PC-3 (cell line): ENCODE measurements around the gene NPY5R. TPM values are rescaled to one million over a fixed set of nuclear protein-coding genes. Genes with fewer than 3 reads are reported as not detected.
A peak's percentile ranks its signal among the peaks of the same experiment; 100 is the strongest.

Experiments used
- ATAC-seq: fragments of 200-7000 bp; cut with Tn5 transposase; 2 replicates; pipeline ENCODE4 v1.9.1; 2020; ENCODE audit warnings: mild to moderate bottlenecking, moderate library complexity
- Bru-seq: library from RNA; stranded (reverse); fragments of 400-500 nt; gene quantifications from one replicate; lab custom pipeline; 2021; lab: Mats Ljungman, UMichigan
- BruChase-seq, 2 experiments: library from RNA; stranded (reverse); fragments of 400-500 nt; gene quantifications; one replicate each; lab custom pipeline; 2021; lab: Mats Ljungman, UMichigan
- BruUV-seq: library from RNA; stranded (reverse); fragments of 400-500 nt; replicated peaks from 2 replicates; lab custom pipeline; 2021; lab: Mats Ljungman, UMichigan
- CTCF ChIA-PET: fragments of 300-600 bp; sonication (Branson Sonifier 250); formaldehyde crosslinking; loops from one replicate; lab custom pipeline; 2022; ENCODE audit warnings: antibody characterized with exemption; lab: Charles Lee
- POLR2A ChIA-PET: fragments of 300-600 bp; sonication (Branson Sonifier 250); formaldehyde crosslinking; loops from one replicate; lab custom pipeline; 2022; ENCODE audit warnings: antibody characterized with exemption; ENCODE audit not compliant: unreplicated experiment; lab: Charles Lee
- DNase-seq: peaks from one replicate; pipeline ENCODE4 v3.0.0-alpha.2; 2015
- H2AFZ ChIP-seq: fragments of 300-600 bp; sonication (generic); 2 replicates; pipeline ENCODE4 v1.6.0; 2016; ENCODE audit warnings: antibody characterized with exemption, low read length
- H3F3A ChIP-seq: fragments of 300-600 bp; sonication (generic); one replicate; pipeline ENCODE4 v1.6.0; 2017; ENCODE audit warnings: antibody characterized with exemption, low read length, control low read depth, mild to moderate bottlenecking; ENCODE audit not compliant: unreplicated experiment
- H3K27ac ChIP-seq: fragments of 300-600 bp; sonication (generic); 2 replicates; pipeline ENCODE4 v1.5.1; 2016; ENCODE audit warnings: mild to moderate bottlenecking, low read length
- H3K27me3 ChIP-seq: fragments of 300-600 bp; sonication (generic); 2 replicates; pipeline ENCODE4 v1.6.1; 2016; ENCODE audit warnings: low read length, mixed read lengths
- H3K36me3 ChIP-seq: fragments of 300-600 bp; sonication (generic); 2 replicates; pipeline ENCODE4 v1.6.1; 2016; ENCODE audit warnings: low read depth, mixed run types, low read length, mixed read lengths
- H3K4me1 ChIP-seq: fragments of 300-600 bp; sonication (generic); 2 replicates; pipeline ENCODE4 v1.5.1; 2016; ENCODE audit warnings: low read length; ENCODE audit not compliant: insufficient read depth
- H3K4me2 ChIP-seq: fragments of 300-600 bp; sonication (generic); 2 replicates; pipeline ENCODE4 v1.6.0; 2016; ENCODE audit warnings: low read length
- H3K4me3 ChIP-seq: fragments of 300-600 bp; sonication (generic); 2 replicates; pipeline ENCODE4 v1.5.1; 2016; ENCODE audit warnings: mild to moderate bottlenecking, low read length, mixed read lengths
- H3K79me2 ChIP-seq: fragments of 300-600 bp; sonication (generic); 2 replicates; pipeline ENCODE4 v1.6.1; 2017; ENCODE audit warnings: low read length, mixed read lengths
- H3K9ac ChIP-seq: fragments of 300-600 bp; sonication (generic); 2 replicates; pipeline ENCODE4 v1.6.0; 2016; ENCODE audit warnings: mild to moderate bottlenecking, low read length
- H3K9me2 ChIP-seq: fragments of 300-600 bp; sonication (generic); replicated peaks from 2 replicates; pipeline ENCODE4 v1.6.1; 2016; ENCODE audit warnings: mixed run types, low read length, mixed read lengths
- H3K9me3 ChIP-seq: fragments of 300-600 bp; sonication (generic); 2 replicates; pipeline ENCODE4 v1.6.1; 2016; ENCODE audit warnings: low read length, mixed read lengths
- H4K20me1 ChIP-seq: fragments of 300-600 bp; sonication (generic); 2 replicates; pipeline ENCODE4 v1.6.1; 2016; ENCODE audit warnings: low read length, mixed read lengths
- CTCF ChIP-seq: fragments of 300-600 bp; sonication (generic); conservative IDR thresholded peaks from 2 replicates; pipeline ENCODE4 v1.5.1; 2017; ENCODE audit warnings: antibody characterized with exemption, low read depth, mild to moderate bottlenecking, low read length
- EZH2 ChIP-seq: fragments of 300-600 bp; sonication (generic); IDR thresholded peaks from one replicate; pipeline ENCODE4 v1.6.1; 2017; ENCODE audit warnings: antibody characterized with exemption, mild to moderate bottlenecking, low read length; ENCODE audit not compliant: unreplicated experiment
- EZH2phosphoT487 ChIP-seq: fragments of 300-600 bp; sonication (generic); IDR thresholded peaks from 2 replicates; pipeline ENCODE4 v1.6.1; 2018; ENCODE audit warnings: mild to moderate bottlenecking, antibody characterized with exemption, low read length, borderline replicate concordance
- intact Hi-C: fragments of 100-400 bp; cut with micrococcal nuclease; formaldehyde crosslinking; loops from 2 replicates; pipeline ENCODE4 v1.9.0; 2023
- long read RNA-seq: library from polyadenylated mRNA; unstranded; transcript quantifications from one replicate; pipeline ENCODE4 v2.0.0, GENCODE V29; 2021; ENCODE audit not compliant: unreplicated experiment
- total RNA-seq: library from RNA; depleted of rRNA; stranded (reverse); fragments of >200 nt; gene quantifications from 2 replicates; pipeline ENCODE4 v1.2.3, GENCODE V29; 2014; rRNA removed

Gene NPY5R
- total RNA-seq (not detected in 2 replicates), Bru-seq, nascent RNA (percentile 12 among the genes with signal in this experiment), BruChase-seq, experiment 1, labeled RNA remaining after a 6-hour chase (not detected), BruChase-seq, experiment 2, labeled RNA remaining after a 2-hour chase (not detected)
- long read RNA-seq, result 0 reads

DNA sequence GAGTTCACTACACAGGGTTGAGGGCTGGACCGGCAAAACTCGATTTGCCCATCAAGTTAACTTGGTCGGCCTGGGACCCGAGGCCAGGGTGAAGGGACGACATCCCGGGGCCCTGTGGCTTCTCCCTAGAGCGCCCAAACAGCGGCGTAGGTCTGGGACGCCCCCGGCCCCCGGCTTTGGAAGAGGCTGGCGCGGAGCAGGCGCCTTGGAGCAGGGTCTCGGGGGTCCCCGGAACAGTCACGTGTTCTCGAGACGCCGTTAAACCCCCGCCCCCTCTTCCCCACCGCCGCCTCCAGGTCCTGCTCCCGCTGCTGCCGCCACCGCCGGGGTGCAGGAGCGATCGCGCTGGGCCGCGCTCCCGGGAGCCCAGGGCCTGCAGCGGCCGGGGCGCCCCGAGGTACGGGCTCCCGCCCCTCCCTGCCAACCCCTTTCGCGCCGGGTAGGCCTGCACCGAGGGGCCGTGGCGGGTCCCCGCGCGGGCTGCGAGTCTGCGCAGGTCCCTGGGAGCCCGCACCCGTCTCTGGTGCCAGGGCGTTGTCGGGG, at the start of gene NPY5R:
TSS of gene NPY5R (plus strand) at position 289 of the 543 bp plus-strand sequence. CDS start 6,382 bp downstream, outside the sequence.
- intact Hi-C loops, result no loop called here
- H3K4me2 ChIP-seq, result no peak within 1 kb of the TSS
- no peaks in the 10 kb centered on the region for H3K27me3 ChIP-seq
- BruUV-seq, result no TSS peak
- no peak for TF ChIP-seq EZH2
- no peak for TF ChIP-seq CTCF
- TF ChIP-seq EZH2phosphoT487, result no peak
- H2AFZ ChIP-seq, result no peak within 1 kb of the TSS
- H3K79me2 ChIP-seq, result no peaks in the 10 kb centered on the region
- ChIA-PET POLR2A (no interaction called here), CTCF (no interaction called here)
- no peaks in the 10 kb centered on the region for H3K9me2 ChIP-seq
- no peaks in the 10 kb centered on the region for H3K9me3 ChIP-seq
- ATAC-seq (no peak), DNase-seq (no peak)
- no peaks in the 10 kb centered on the region for H4K20me1 ChIP-seq
- H3K4me1 ChIP-seq, result no peaks in the 10 kb centered on the region
- no peaks in the 10 kb centered on the region for H3K36me3 ChIP-seq
- H3F3A ChIP-seq, result no peaks in the 10 kb centered on the region
- H3K9ac ChIP-seq, result no peak within 1 kb of the TSS
- H3K27ac ChIP-seq, result no peak within 1 kb of the TSS
- no peak within 1 kb of the TSS for H3K4me3 ChIP-seq

DNA sequence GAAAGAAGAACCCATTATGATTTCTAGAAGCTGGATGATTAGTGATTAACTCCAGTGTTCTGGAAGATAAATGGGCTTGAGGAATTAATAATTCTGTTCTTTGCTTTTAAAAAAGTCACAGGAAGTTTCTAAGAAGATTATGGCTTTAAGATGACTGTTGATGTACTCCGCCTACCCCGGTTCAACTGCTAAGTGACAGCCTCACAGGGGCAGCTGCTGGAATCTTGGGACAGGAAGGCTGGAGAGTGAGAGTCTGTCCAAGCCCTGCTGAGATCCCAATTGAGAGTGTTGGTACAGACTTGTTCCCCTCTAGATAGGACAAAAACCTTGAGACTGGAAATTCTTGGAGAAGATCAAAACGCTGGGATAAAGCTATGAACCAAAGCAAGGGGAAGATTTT, 48.6 kb upstream of the NPY5R start:
- Histone ChIP-seq H3K4me1 (no peaks in the 10 kb centered on the region), H2AFZ (no peak overlapping the region), H3K27ac (no peak overlapping the region), H3K36me3 (no peaks in the 10 kb centered on the region), H3K9me2 (no peaks in the 10 kb centered on the region), H3K4me3 (no peak overlapping the region), H3K9ac (no peak overlapping the region), H3F3A (no peaks in the 10 kb centered on the region), H3K9me3 (no peaks in the 10 kb centered on the region), H3K27me3 (no peaks in the 10 kb centered on the region; the same call in 1 of the 2 replicates), H3K79me2 (no peaks in the 10 kb centered on the region), H3K4me2 (no peak overlapping the region), H4K20me1 (no peaks in the 10 kb centered on the region)
- TF ChIP-seq EZH2 (no peak), CTCF (no peak), EZH2phosphoT487 (no peak)
- intact Hi-C loops, result no loop called here
- POLR2A ChIA-PET, result no interaction called here
- CTCF ChIA-PET, result interaction anchor here (0.6 kb wide), 1 partner anchor 255 kb away, joined by 5 read pairs; no protein-coding TSS in a partner anchor
- ATAC-seq (no peak), DNase-seq (no peak)
- BruUV-seq, result no TSS peak

GRCh38 chr4:163300445-163300844, 43.2 kb upstream of the NPY5R start:
- H3K27ac ChIP-seq, result no peak overlapping the region
- CTCF ChIA-PET, result no interaction called here

More at GRCh38 chr4:163300445-163300844, 43.2 kb upstream of the NPY5R start:
- Histone ChIP-seq H4K20me1 (no peaks in the 10 kb centered on the region), H3K4me1 (no peaks in the 10 kb centered on the region), H2AFZ (no peak overlapping the region), H3K4me2 (no peak overlapping the region), H3F3A (no peaks in the 10 kb centered on the region), H3K4me3 (no peak overlapping the region), H3K9me2 (no peaks in the 10 kb centered on the region), H3K27me3 (no peaks in the 10 kb centered on the region), H3K9me3 (no peaks in the 10 kb centered on the region), H3K36me3 (no peaks in the 10 kb centered on the region), H3K9ac (no peak overlapping the region), H3K79me2 (no peaks in the 10 kb centered on the region)
- POLR2A ChIA-PET, result no interaction called here
- no peak for TF ChIP-seq EZH2phosphoT487
- no peak for TF ChIP-seq EZH2
- no peak for TF ChIP-seq CTCF
- DNase-seq (no peak), ATAC-seq (no peak)
- intact Hi-C loops, result no loop called here
- BruUV-seq, result no TSS peak
